GM12878 (cell line): Measurements from ENCODE around the gene NR1D1. TPM values are rescaled to one million over a fixed set of nuclear protein-coding genes. Genes with fewer than 3 reads are reported as not detected.

Experiments
- ATAC-seq: fragments of 200-7000 bp; cut with Tn5 transposase; 3 replicates; pipeline ENCODE4 v1.9.1; 2020; ENCODE audit warnings: mild to moderate bottlenecking, moderate library complexity
- BruUV-seq: library from RNA; stranded (reverse); fragments of 400-500 nt; replicated peaks from 2 replicates; lab custom pipeline; 2021; lab: Mats Ljungman, UMichigan
- CTCF ChIA-PET: fragments of 300-600 bp; sonication (Branson Sonifier 250); formaldehyde crosslinking; extraction: SDS; loops from one replicate; lab custom pipeline; 2021; ENCODE audit warnings: inconsistent platforms; lab: Yijun Ruan, JAX
- POLR2A ChIA-PET: fragments of 350-600 bp; formaldehyde crosslinking; extraction: SDS; loops from one replicate; lab custom pipeline; 2021; ENCODE audit warnings: inconsistent platforms; lab: Charles Lee
- RAD21 ChIA-PET: fragments of 300-600 bp; sonication (Branson Sonifier 250); formaldehyde crosslinking; loops from one replicate; lab custom pipeline; 2023; ENCODE audit warnings: antibody characterized with exemption; ENCODE audit not compliant: unreplicated experiment; lab: Charles Lee
- SMC1A ChIA-PET: fragments of 300-600 bp; sonication (Branson Sonifier 250); formaldehyde crosslinking; loops from one replicate; lab custom pipeline; 2023; ENCODE audit not compliant: unreplicated experiment, uncharacterized antibody; lab: Charles Lee
- DNase-seq: peaks from one replicate; pipeline ENCODE4 v3.0.0-alpha.2; 2011; ENCODE audit warnings: low read depth, low spot score
- FAIRE-seq: peaks from 3 replicates; lab custom pipeline; 2011; peaks lifted over from hg19 to GRCh38; lab: Jason Lieb, UNC
- H2AFZ ChIP-seq: 2 replicates; pipeline ENCODE4 v1.6.0; 2011; ENCODE audit warnings: low read depth, low read length, control low read depth; ENCODE audit not compliant: control insufficient read depth
- H3K27ac ChIP-seq: 2 replicates; pipeline ENCODE4 v1.5.1; 2011; ENCODE audit warnings: control low read depth; ENCODE audit not compliant: control insufficient read depth, insufficient read depth
- H3K27me3 ChIP-seq, 2 experiments: replicated peaks in 1 of 2; 2 replicates each; pipeline versions ENCODE4 v1.6.0 to v1.6.1; 2011; ENCODE audit warnings: low read length in 1 of 2; ENCODE audit not compliant: control insufficient read depth in 2 of 2, insufficient read depth in 2 of 2
- H3K36me3 ChIP-seq, 2 experiments: 2 replicates each; pipeline ENCODE4 v1.5.1; 2011; ENCODE audit warnings: low read length in 1 of 2; ENCODE audit not compliant: control insufficient read depth in 2 of 2, insufficient read depth in 2 of 2
- H3K4me1 ChIP-seq: 2 replicates; pipeline ENCODE4 v1.6.1; 2011; ENCODE audit warnings: mild to moderate bottlenecking, low read length, moderate library complexity, mixed read lengths; ENCODE audit not compliant: control insufficient read depth, insufficient read depth
- H3K4me2 ChIP-seq: 2 replicates; pipeline ENCODE4 v1.6.0; 2011; ENCODE audit warnings: control low read depth; ENCODE audit not compliant: control insufficient read depth, insufficient read depth
- H3K4me3 ChIP-seq: fragments of 200-600 bp; sonication (generic); 2 replicates; pipeline ENCODE4 v1.5.1; 2016
- H3K79me2 ChIP-seq: 2 replicates; pipeline ENCODE4 v1.6.0; 2011; ENCODE audit warnings: low read length; ENCODE audit not compliant: control insufficient read depth, insufficient read depth
- H3K9ac ChIP-seq: 2 replicates; pipeline ENCODE4 v1.8.0; 2011; ENCODE audit warnings: low read length, control low read depth, mixed read lengths; ENCODE audit not compliant: control insufficient read depth, insufficient read depth
- H3K9me3 ChIP-seq: replicated peaks from 3 replicates; pipeline ENCODE4 v1.5.1; 2011; ENCODE audit warnings: mild to moderate bottlenecking, low read length; ENCODE audit not compliant: control insufficient read depth, insufficient read depth
- H4K20me1 ChIP-seq: 2 replicates; pipeline ENCODE4 v1.6.0; 2011; ENCODE audit not compliant: control insufficient read depth, insufficient read depth
- BCL3 ChIP-seq: IDR thresholded peaks from 2 replicates; pipeline ENCODE4 v1.6.1; 2011; ENCODE audit warnings: borderline replicate concordance, low read depth, mild to moderate bottlenecking, moderate library complexity, low read length; ENCODE audit not compliant: insufficient read depth, poor library complexity, severe bottlenecking
- BMI1 ChIP-seq: fragments of 450-650 bp; IDR thresholded peaks from 2 replicates; pipeline ENCODE4 v1.6.1; 2016; ENCODE audit warnings: mild to moderate bottlenecking, moderate library complexity, borderline replicate concordance
- CBX3 ChIP-seq: fragments of 200-600 bp; sonication (generic); IDR thresholded peaks from 2 replicates; pipeline ENCODE4 v1.6.1; 2016; ENCODE audit warnings: low read depth, borderline replicate concordance
- CHD4 ChIP-seq: fragments of 200-600 bp; sonication (generic); IDR thresholded peaks from 2 replicates; pipeline ENCODE4 v1.6.1; 2016; ENCODE audit warnings: mild to moderate bottlenecking
- GATAD2B ChIP-seq: fragments of 450-650 bp; conservative IDR thresholded peaks from 2 replicates; pipeline ENCODE4 v1.6.1; 2017; ENCODE audit warnings: low read depth, mild to moderate bottlenecking, moderate library complexity
- IKZF2 ChIP-seq, 2 experiments: fragments of 450-650 bp; IDR thresholded peaks; 2 replicates each; pipeline ENCODE4 v1.6.1; 2017; ENCODE audit warnings: mild to moderate bottlenecking in 2 of 2, moderate library complexity in 2 of 2
- KDM1A ChIP-seq: fragments of 200-600 bp; sonication (generic); IDR thresholded peaks from 2 replicates; pipeline ENCODE4 v1.6.1; 2016; ENCODE audit warnings: borderline replicate concordance
- MTA2 ChIP-seq: fragments of 450-650 bp; IDR thresholded peaks from 2 replicates; pipeline ENCODE4 v1.6.1; 2016; ENCODE audit warnings: low read depth, mild to moderate bottlenecking, moderate library complexity
- RUNX3 ChIP-seq: IDR thresholded peaks from 2 replicates; pipeline ENCODE4 v1.6.1; 2012; ENCODE audit warnings: low read length, inconsistent platforms
- ZZZ3 ChIP-seq: IDR thresholded peaks from 2 replicates; pipeline ENCODE4 v1.6.1; 2011; ENCODE audit warnings: low read depth; ENCODE audit not compliant: control insufficient read depth, insufficient read length
- WGBS: methylation state at CpG from one replicate; pipeline ENCODE4 v1.1.6; 2016; ENCODE audit warnings: low lambda C conversion rate; ENCODE audit not compliant: insufficient replicate concordance, insufficient coverage; ENCODE audit errors: missing lambda C conversion rate; 5-methylcytosine and 5-hydroxymethylcytosine counted together
- in situ Hi-C: fragments of 300-500 bp; cut with MboI; formaldehyde crosslinking; loops from 9 replicates; pipeline ENCODE4 v1.14.3; 2018; ENCODE audit warnings: mixed read lengths
- intact Hi-C: fragments of 100-400 bp; cut with micrococcal nuclease; formaldehyde crosslinking; loops from one replicate; pipeline ENCODE4 v1.14.2; 2022; ENCODE audit not compliant: unreplicated experiment
- polyA plus RNA-seq, 11 experiments: library from polyadenylated mRNA; depleted of rRNA in 4 of 11; unstranded in 6 of 11; stranded (reverse) in 5 of 11; fragments of >200 nt; fragmentation: Nextera tagmentation in 4 of 11; fragmentation: Illumina TruSeq in 1 of 11; extraction: Ambion mirVana in 4 of 11; extraction: Trizol in 1 of 11; gene quantifications; 1 replicate in 1 of 11; 2 replicates in 10 of 11; pipeline versions ENCODE4 v1.2.1 to v1.2.3, GENCODE V29; 2011 to 2016; ENCODE audit warnings: inconsistent platforms in 2 of 11, missing spikeins in 2 of 11, low read depth in 1 of 11
- total RNA-seq, 4 experiments: library from RNA; depleted of rRNA in 3 of 4; stranded (reverse); fragments of >200 nt in 3 of 4; fragmentation: Illumina TruSeq in 1 of 4; extraction: Trizol in 1 of 4; gene quantifications; 2 replicates each; pipeline versions ENCODE4 v1.2.1 to v1.2.3, GENCODE V29; 2013 to 2021

Gene NR1D1
- total and polyA plus RNA-seq, 10 of the 15 experiments (the other 5 are each of a cell fraction or from before 2014, with no cell fraction given), result 0.10 to 3.4 (median 0.94) TPM

GRCh38 chr17:40123811-40124114 lies 23.4 kb upstream of the NR1D1 start:
- ChIA-PET CTCF (interaction anchor here (0.6 to 6.3 kb wide), 14 partner anchors 9 to 502 kb away, joined by 3 to 87 read pairs (median 5); partner anchors contain the start of gene CASC3), POLR2A (interaction anchor here (0.6 to 5.6 kb wide), 12 partner anchors 10 to 367 kb away, joined by 3 to 45 read pairs (median 6); partner anchors contain the start of gene CASC3), SMC1A (interaction anchor here (1.2 to 5.4 kb wide), 12 partner anchors 9 to 165 kb away, joined by 3 to 49 read pairs (median 6); partner anchors contain the start of gene CASC3), RAD21 (interaction anchor here (0.8 to 5.2 kb wide), 8 partner anchors 10 to 110 kb away, joined by 3 to 64 read pairs (median 4); partner anchors contain the start of gene CASC3)
- no peak for DNase-seq
- intact Hi-C loops (loop anchor here (1.0 kb wide), 1 partner anchor 17 kb away; the partner anchor contains the start of gene CASC3), in situ Hi-C loops (no loop called here)
- Histone ChIP-seq H3K9me3 (no peaks in the 10 kb centered on the region), H3K27ac (peak overlapping the region; percentile 71), H3K36me3 (peaks cover 0 to 9% of the 10 kb centered on the region in 2 experiments; a peak in 3 of 4 replicates), H3K79me2 (peaks cover 53% of the 10 kb centered on the region), H3K4me1 (peaks cover 6% of the 10 kb centered on the region), H3K27me3 (no peaks in the 10 kb centered on the region), H3K4me3 (peak overlapping the region; percentile 99), H4K20me1 (peaks cover 6% of the 10 kb centered on the region), H3K9ac (peak overlapping the region; percentile 90), H3K4me2 (peak overlapping the region; percentile 96), H2AFZ (no peak overlapping the region)
- ATAC-seq, result no peak
- TSS peak; percentile 78 for BruUV-seq
- no peak for FAIRE-seq
- TF ChIP-seq RUNX3 (0 out of 2 replicates have a peak, but pooled peaks have one; percentile 3), CHD4 (no peak)
- WGBS, result 4% methylated on average over 2 of the region's 2 CpGs

GRCh38 chr17:40122999-40123810 lies 22.8 kb upstream of the NR1D1 start:
- Histone ChIP-seq H3K27me3 (no peaks in the 10 kb centered on the region), H4K20me1 (peaks cover 6% of the 10 kb centered on the region), H3K9me3 (no peaks in the 10 kb centered on the region), H3K36me3 (peaks cover 0 to 9% of the 10 kb centered on the region in 2 experiments; a peak in 3 of 4 replicates), H2AFZ (no peak overlapping the region; the same call in 1 of the 2 replicates), H3K79me2 (peaks cover 53% of the 10 kb centered on the region), H3K4me3 (peak overlapping the region; percentile 99), H3K27ac (peak overlapping the region; percentile 71), H3K4me2 (peak overlapping the region; percentile 96), H3K9ac (peak overlapping the region; percentile 90), H3K4me1 (peaks cover 6% of the 10 kb centered on the region)
- ChIA-PET CTCF (interaction anchor here (0.6 to 6.3 kb wide), 13 partner anchors 9 to 501 kb away, joined by 3 to 87 read pairs (median 5); partner anchors contain the start of gene CASC3), POLR2A (interaction anchor here (0.6 to 5.6 kb wide), 12 partner anchors 10 to 188 kb away, joined by 3 to 45 read pairs (median 6); partner anchors contain the start of genes CASC3 and NR1D1), SMC1A (interaction anchor here (1.2 to 5.4 kb wide), 12 partner anchors 8 to 166 kb away, joined by 3 to 49 read pairs (median 6); partner anchors contain the start of gene CASC3), RAD21 (interaction anchor here (0.8 to 5.2 kb wide), 10 partner anchors 10 to 110 kb away, joined by 3 to 64 read pairs (median 6); partner anchors contain the start of gene CASC3)
- in situ Hi-C loops (no loop called here), intact Hi-C loops (loop anchor here (1.0 kb wide), 1 partner anchor 17 kb away; the partner anchor contains the start of gene CASC3)
- under 1% methylated on average over 38 of the region's 43 CpGs for WGBS
- ATAC-seq (peak; percentile 37), DNase-seq (no peak), FAIRE-seq (no peak)
- BruUV-seq, result no TSS peak
- TF ChIP-seq ZZZ3, result no peak
- no peak for TF ChIP-seq BCL3
- TF ChIP-seq BMI1, result peak; percentile 51; the same call in 1 of the 2 replicates
- 0 out of 2 replicates have a peak, but pooled peaks have one; percentile 13 for TF ChIP-seq GATAD2B
- TF ChIP-seq IKZF2 (IDR thresholded peaks at IDR 0.05), result peak in 1 of 2 experiments; percentile 17; a peak in 1 of 4 replicates
- peak; percentile 90; the same call in 1 of the 2 replicates for TF ChIP-seq KDM1A
- TF ChIP-seq MTA2, result peak; percentile 71; the same call in 1 of the 2 replicates
- no peak for TF ChIP-seq CBX3
